Cardiac fibroblast (primary cell): Measurements from ENCODE around the gene LIPI.

ENCODE experiments used
- DNase-seq, 2 donors: peaks; one replicate each; pipeline versions ENCODE4 v3.0.0 to v3.0.0-alpha.2; 2010; ENCODE audit warnings: low read depth in 2 of 2
- H3K4me3 ChIP-seq, 2 donors: replicated peaks in 1 of 2; 1 replicate in 1 of 2; 2 replicates in 1 of 2; pipeline ENCODE4 v1.5.1; 2011; ENCODE audit warnings: low read depth in 2 of 2, low read length in 2 of 2, mild to moderate bottlenecking in 2 of 2, moderate library complexity in 1 of 2
- CTCF ChIP-seq: IDR thresholded peaks from one replicate; pipeline ENCODE4 v1.5.1; 2011; ENCODE audit warnings: low read depth, mild to moderate bottlenecking, low read length, inconsistent platforms

The LIPI gene

DNA sequence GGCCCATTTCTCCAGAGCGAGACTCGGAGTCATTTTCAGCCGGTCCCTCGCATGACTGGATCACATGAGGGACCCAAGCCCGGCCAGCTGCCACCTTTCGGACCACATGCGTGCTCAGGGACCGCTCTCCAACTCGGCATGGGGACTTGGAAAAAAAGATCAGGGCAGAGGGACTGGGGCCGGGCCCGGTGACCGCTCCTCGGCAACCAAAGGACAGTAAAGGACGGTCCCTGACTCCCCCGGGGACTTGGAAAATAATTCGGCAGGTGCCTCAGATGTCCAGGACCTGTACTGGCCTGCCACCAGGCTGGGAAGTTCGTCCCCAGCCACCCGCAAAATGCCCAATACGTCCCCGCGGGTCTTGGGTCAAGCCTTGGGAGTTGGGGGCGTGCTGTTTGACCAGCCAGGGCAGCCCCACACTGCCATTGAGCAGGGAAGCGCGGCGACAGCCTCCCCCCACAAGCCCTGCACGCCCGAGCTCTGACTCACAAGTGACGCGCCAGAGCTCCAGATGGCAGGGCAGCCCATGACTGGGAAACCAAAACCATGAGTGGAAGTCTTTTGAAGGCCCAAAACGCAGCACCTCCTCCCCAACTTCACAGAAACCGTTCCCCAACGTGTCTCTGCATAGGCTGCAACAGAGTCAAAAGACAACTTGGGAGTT is 134.5 kb downstream of the LIPI start:
- TF ChIP-seq CTCF = no peak
- no peak overlapping the region for H3K4me3 ChIP-seq
- DNase-seq = no peak

- no peak overlapping the region for H3K4me3 ChIP-seq
- no peak for TF ChIP-seq CTCF
- no peak for DNase-seq
Measured at GRCh38 chr21:14075346-14076142, 135.2 kb downstream of the LIPI start.

DNA sequence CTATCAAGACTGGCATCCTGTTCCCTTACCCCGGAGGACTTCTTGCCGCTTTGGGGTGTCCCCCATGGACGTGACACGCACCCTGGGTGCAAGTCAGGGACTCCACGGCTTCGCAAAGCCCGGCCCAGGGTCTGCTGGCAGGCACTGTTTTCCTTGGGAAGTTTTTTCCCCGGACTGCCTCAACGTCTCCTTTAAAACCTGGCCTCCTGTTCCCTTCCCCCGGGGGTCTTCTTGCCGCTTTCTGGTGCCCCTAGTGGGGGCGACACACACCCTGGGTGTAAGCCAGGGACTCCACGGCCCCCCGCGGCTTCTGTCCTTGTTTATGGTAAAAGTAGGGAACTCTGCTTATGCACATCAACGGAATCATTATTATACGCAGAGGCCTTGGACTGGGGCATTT is 136.6 kb downstream of the LIPI start:
- no peak overlapping the region for H3K4me3 ChIP-seq

DNA sequence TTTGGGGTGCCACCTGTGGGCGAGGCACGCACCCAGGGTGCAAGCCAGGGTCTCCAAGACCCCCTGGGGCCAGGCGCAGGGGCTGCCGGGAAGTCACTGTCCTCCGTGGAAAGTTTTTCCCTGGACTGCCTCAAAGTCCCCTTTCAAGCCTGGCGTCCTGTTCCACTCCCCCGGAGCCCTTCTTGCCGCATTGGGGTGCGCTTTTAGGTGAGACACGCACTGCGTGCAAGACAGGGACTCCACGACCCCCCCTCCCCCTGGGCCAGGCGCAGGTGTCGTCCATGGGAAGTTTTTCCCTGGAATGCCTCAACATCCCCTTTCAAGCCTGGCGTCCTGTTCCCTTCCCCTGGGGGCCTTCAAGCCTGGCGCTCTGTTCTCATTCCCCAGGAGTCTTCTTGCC is 137.1 kb downstream of the LIPI start:
- no peak for TF ChIP-seq CTCF
- no peak for DNase-seq
- no peak overlapping the region for H3K4me3 ChIP-seq

More for the DNA sequence above, 136.6 kb downstream of the LIPI start:
- no peak for DNase-seq
- TF ChIP-seq CTCF = no peak

GRCh38 chr21:14072761-14073535 is 137.8 kb downstream of the LIPI start:
- TF ChIP-seq CTCF = no peak

DNA sequence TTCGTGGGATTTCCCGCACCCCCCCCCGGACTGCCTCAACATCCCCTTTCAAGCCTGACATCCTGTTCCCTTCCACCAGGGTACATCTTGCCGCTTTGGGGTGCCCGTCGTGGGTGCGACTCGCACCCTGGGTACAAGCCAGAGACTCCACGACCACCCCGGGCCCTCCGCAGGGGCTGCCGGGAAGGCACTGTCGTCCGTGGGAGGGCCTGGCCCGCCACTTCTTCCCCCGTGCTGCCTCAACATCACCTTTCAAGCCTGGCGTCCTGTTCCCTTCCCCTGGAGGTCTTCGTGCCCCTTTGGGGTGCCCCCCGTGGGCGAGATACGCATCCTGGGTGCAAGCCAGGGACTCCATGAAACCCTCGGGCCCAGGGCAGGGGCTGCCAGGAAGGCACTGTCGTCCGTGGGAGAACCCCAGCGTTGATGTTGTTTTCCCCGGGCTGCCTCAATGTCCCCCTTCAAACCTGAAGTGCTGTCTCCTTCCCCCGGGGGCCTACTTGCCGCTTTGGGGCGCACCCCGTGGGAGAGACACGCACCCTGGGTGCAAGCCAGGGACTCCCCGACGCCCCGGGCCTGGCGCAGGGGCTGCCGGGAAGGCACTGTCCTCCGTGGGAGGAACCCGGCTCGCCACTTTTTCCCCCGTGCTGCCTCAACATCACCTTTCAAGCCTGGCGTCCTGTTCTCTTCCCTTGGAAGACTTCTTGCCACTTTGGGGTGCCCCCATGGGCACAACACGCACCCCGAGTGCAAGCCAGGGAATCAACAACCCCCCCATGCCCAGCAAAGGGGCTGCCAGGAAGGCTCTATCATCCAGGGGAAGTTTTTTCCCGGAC is 138.6 kb downstream of the LIPI start:
- no peak overlapping the region for H3K4me3 ChIP-seq
- no peak for TF ChIP-seq CTCF
- no peak for DNase-seq

More at GRCh38 chr21:14072761-14073535, 137.8 kb downstream of the LIPI start:
- no peak overlapping the region for H3K4me3 ChIP-seq
- DNase-seq = no peak
